ENCODE results near the gene CLTC. TPM values are rescaled to one million over a fixed set of nuclear protein-coding genes. Genes with fewer than 3 reads are reported as not detected.

The CLTC gene
- total and polyA plus RNA-seq, 2 of the 13 experiments (the other 11 are each of a cell fraction or from before 2014, with no cell fraction given): 134 to 283 TPM

GRCh38 chr17:59619298-59620063 lies at the start of gene CLTC (continued):
- TF ChIP-seq MYPOP (CRISPR knock-in tag; IDR thresholded peaks at IDR 0.05): peak; percentile 97
- TF ChIP-seq ZNF572 (CRISPR knock-in tag; IDR thresholded peaks at IDR 0.05): no peak
- TF ChIP-seq ZBTB42 (CRISPR knock-in tag; IDR thresholded peaks at IDR 0.05): no peak
- peak; percentile 54; the same call in 1 of the 2 replicates for TF ChIP-seq HCFC1 (IDR thresholded peaks at IDR 0.05; ENCODE audit: low read depth, low read length)
- 0 out of 2 replicates have a peak, but pooled peaks have one; percentile 96 for TF ChIP-seq ZNF75D (CRISPR knock-in tag; IDR thresholded peaks at IDR 0.05; ENCODE audit: borderline replicate concordance)
- no peak; the same call in none of the 2 replicates for TF ChIP-seq ZBTB7A (CRISPR knock-in tag; IDR thresholded peaks at IDR 0.05)
- TF ChIP-seq HNRNPUL1 (IDR thresholded peaks at IDR 0.05; ENCODE audit: low read depth, low read length): peak; percentile 85
- no peak for TF ChIP-seq ZNF720 (CRISPR knock-in tag; IDR thresholded peaks at IDR 0.05)
- peak; percentile 61; the same call in 1 of the 2 replicates for TF ChIP-seq FOXP1 (IDR thresholded peaks at IDR 0.05)
- peak; percentile 56 for TF ChIP-seq FOXP1 (CRISPR knock-in tag; IDR thresholded peaks at IDR 0.05)
- no peak for TF ChIP-seq CEBPB (IDR thresholded peaks at IDR 0.05; ENCODE audit: borderline replicate concordance, low read depth, low read length)
- TF ChIP-seq HNF4A (CRISPR knock-in tag; IDR thresholded peaks at IDR 0.05): no peak; the same call in 1 of the 2 replicates
- TF ChIP-seq ZFP36L1 (CRISPR knock-in tag; IDR thresholded peaks at IDR 0.05): no peak; the same call in 1 of the 2 replicates
- no peak for TF ChIP-seq RELA (CRISPR knock-in tag; IDR thresholded peaks at IDR 0.05)
- TF ChIP-seq ZNF205 (CRISPR knock-in tag; IDR thresholded peaks at IDR 0.05): no peak; the same call in none of the 2 replicates
- peak; percentile 68; the same call in 1 of the 2 replicates for TF ChIP-seq MED1 (CRISPR knock-in tag; IDR thresholded peaks at IDR 0.05)
- TF ChIP-seq SRSF1 (optimal IDR thresholded peaks at IDR 0.05; ENCODE audit: low read depth, low read length): peak; percentile 76
- TF ChIP-seq BRD4 (CRISPR knock-in tag; IDR thresholded peaks at IDR 0.05): peak; percentile 81
- TF ChIP-seq CCDC6 (CRISPR knock-in tag; IDR thresholded peaks at IDR 0.05): peak; percentile 92
- TF ChIP-seq ZNF792 (CRISPR knock-in tag; IDR thresholded peaks at IDR 0.05): peak; percentile 80; the same call in 1 of the 2 replicates
- no peak for TF ChIP-seq DNMT3B (CRISPR knock-in tag; conservative IDR thresholded peaks at IDR 0.05)
- TF ChIP-seq RFX3 (CRISPR knock-in tag; IDR thresholded peaks at IDR 0.05): no peak
- no peak for TF ChIP-seq ZNF576 (CRISPR knock-in tag; IDR thresholded peaks at IDR 0.05)
- no peak; the same call in 1 of the 2 replicates for TF ChIP-seq RFX1 (IDR thresholded peaks at IDR 0.05)
- peak; percentile 63; the same call in 1 of the 2 replicates for TF ChIP-seq NFIC (IDR thresholded peaks at IDR 0.05; ENCODE audit: low read length)
- TF ChIP-seq ZNF512B (CRISPR knock-in tag; IDR thresholded peaks at IDR 0.05; ENCODE audit: borderline replicate concordance): no peak
- no peak; the same call in 1 of the 2 replicates for TF ChIP-seq XBP1 (CRISPR knock-in tag; IDR thresholded peaks at IDR 0.05)
